HG03460 (cell line): Measurements from ENCODE around the gene FREM2.

ENCODE experiments used
- ATAC-seq: cut with Tn5 transposase; IDR thresholded peaks from one replicate; pipeline ENCODE4 v1.9.1; 2021; ENCODE audit not compliant: unreplicated experiment

Gene FREM2

GRCh38 chr13:38685974-38686576 lies 802 bp upstream of the FREM2 start:
- ATAC-seq = no peak

DNA sequence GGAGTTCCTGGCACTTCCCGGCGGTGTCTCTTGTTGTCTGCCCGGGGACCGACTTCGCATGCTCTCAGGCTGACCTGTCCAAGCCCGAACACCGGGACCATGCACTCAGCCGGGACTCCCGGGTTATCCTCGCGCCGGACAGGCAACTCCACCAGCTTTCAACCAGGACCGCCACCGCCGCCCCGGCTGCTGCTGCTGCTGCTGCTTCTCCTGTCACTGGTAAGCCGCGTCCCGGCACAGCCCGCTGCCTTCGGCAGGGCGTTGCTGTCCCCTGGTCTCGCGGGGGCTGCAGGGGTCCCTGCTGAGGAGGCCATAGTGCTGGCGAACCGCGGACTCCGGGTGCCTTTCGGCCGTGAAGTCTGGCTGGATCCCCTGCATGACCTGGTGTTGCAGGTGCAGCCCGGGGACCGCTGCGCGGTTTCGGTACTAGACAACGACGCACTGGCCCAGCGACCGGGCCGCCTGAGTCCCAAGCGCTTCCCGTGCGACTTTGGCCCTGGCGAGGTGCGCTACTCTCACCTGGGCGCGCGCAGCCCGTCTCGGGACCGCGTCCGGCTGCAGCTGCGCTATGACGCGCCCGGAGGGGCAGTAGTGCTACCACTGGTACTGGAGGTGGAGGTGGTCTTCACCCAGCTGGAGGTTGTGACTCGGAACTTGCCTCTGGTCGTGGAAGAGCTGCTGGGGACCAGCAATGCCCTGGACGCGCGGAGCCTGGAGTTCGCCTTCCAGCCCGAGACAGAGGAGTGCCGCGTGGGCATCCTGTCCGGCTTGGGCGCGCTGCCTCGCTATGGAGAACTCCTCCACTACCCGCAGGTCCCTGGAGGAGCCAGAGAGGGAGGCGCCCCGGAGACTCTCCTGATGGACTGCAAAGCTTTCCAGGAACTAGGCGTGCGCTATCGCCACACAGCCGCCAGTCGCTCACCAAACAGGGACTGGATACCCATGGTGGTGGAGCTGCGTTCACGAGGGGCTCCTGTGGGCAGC lies 661 bp downstream of the FREM2 start:
- no peak for ATAC-seq

DNA sequence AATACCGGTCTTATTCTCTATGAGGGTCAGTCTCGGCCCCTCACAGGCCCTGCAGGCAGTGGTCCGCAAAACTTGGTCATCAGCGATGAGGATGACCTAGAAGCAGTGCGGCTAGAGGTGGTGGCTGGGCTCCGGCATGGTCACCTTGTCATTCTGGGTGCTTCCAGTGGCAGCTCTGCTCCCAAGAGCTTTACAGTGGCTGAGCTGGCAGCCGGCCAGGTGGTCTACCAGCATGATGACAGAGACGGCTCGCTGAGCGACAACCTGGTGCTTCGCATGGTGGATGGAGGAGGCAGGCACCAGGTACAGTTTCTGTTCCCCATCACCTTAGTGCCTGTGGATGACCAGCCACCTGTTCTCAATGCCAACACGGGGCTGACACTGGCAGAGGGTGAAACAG lies 1.8 kb downstream of the FREM2 start:
- ATAC-seq = no peak

DNA sequence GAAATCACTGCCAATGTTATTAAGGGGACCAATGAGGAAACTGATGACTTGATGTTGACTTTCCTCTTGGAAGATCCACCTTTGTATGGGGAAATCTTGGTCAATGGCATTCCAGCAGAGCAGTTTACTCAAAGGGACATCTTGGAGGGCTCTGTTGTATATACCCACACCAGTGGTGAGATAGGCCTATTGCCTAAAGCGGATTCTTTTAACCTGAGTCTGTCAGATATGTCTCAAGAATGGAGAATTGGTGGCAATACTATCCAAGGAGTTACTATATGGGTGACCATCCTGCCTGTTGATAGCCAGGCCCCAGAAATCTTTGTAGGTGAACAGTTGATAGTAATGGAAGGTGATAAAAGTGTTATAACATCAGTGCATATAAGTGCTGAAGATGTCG lies 3.4 kb downstream of the FREM2 start:
- no peak for ATAC-seq

- no peak for ATAC-seq
These were observed 6.3 kb downstream of the FREM2 start for GRCh38 chr13:38693168-38693567.

- no peak for ATAC-seq
These were observed 6.8 kb downstream of the FREM2 start for GRCh38 chr13:38693641-38694040.

- ATAC-seq = no peak
These were observed 10.3 kb downstream of the FREM2 start for GRCh38 chr13:38697197-38697596.

DNA sequence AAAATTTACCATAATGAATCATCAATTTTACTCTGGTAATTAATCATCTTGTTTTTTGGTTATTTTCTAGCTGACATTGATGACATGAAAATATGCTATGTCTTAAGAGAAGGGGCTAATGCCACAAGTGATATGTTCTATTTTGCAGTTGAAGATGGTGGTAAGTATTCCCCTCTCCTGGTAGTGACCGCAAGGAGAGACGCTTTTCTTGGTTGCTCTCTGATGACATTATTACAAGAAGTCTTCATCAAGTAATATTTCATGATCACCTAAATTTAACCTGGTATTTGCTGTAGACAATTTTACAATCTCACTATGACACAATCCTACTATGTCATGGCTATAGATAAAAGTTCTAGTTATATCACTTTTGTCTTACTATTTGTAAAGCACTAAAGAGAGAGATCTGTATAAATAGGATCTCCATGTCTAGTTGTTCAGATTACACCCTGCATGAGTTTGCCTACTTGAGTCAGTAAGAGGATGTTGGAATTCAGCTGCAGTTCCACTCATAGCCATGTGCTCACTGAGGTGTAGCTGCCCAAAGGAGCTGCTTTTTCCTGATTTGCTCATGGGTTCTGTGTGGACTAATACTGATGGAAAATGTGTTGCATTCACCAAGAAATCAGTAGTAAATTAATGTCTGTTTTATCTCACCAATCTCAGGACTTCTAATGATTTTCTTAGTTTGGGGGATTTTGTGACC lies 10.9 kb downstream of the FREM2 start:
- no peak for ATAC-seq

GRCh38 chr13:38700051-38700450 lies 13.2 kb downstream of the FREM2 start:
- no peak for ATAC-seq

DNA sequence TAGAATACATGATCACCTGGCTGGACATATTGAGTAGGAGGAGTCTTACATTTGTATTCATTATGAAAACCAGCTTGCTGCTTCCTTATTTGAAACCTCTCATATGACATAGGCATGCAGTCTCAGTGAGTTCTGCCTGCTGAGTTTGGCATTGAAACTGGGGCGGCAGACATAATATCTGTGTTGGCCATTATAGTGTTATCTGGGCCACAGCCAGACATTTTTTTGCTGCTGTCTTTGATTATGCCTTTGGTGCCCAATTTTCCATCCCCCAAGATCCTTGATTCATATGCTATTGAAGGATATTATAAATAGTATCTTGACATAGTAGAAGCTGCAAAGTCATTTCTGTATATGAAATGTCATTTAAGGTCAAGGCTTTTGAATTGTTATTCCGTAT lies 15.8 kb downstream of the FREM2 start:
- no peak for ATAC-seq

- no peak for ATAC-seq
These were observed 16.4 kb downstream of the FREM2 start for GRCh38 chr13:38703255-38703654.

DNA sequence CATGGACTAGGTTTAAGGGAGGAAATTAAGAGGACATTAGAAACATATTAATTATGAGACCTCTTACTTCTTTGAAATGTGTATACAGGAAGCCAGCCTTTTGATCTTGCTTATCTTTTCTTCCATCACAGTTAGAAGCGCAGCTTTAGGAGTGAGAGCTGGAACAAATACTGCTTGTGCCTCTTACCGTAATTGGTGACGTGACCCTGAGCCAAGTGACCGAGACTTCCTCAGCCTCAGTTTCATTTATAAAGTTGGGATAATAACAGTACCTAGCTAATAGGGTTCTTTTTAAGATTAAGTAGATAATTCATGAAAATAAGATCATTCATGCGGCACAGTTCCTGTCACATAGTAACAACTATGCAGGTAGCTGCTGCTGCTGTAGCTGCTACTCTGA lies 18.5 kb downstream of the FREM2 start:
- ATAC-seq = no peak

GRCh38 chr13:38707460-38707859 lies 20.6 kb downstream of the FREM2 start:
- no peak for ATAC-seq

DNA sequence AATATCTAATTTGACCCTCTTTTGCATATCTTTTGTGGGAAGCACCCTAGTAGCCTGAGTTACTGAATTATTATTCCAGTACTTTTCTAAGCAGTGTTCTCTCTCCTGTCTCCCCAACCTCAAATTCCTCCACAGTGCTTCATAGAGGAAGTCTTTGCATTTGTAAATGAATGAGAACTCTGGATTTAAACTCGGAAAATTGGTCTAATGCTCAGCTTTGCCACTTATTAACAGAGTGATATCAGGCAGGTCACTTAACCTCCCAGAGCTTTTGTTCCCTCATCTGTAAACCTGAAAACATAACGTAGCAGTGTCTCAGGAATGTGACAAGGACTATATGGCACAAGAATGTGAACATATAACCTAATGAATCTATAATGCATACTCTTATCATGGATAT lies 26.2 kb downstream of the FREM2 start:
- ATAC-seq = no peak

DNA sequence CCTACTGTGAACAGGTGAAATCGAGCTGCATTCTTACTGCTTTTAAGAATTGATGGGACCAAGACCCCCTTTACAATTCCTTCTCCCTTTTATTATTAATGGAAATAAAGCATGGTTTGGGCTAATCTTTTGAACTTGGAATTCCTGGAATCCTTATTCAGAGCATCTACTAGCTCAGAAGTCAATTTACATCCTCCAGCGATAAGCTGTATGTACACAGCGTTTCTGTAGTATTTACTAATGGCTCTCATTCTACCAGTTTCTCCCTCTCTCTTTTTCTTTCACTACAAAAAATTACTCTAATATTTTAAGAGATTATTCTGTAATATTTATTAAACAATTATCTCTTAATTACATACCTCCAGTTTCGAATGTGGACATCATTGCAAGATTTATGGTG lies 31.5 kb downstream of the FREM2 start:
- no peak for ATAC-seq

- ATAC-seq = no peak
These were observed 43.5 kb downstream of the FREM2 start for GRCh38 chr13:38730332-38730731.

DNA sequence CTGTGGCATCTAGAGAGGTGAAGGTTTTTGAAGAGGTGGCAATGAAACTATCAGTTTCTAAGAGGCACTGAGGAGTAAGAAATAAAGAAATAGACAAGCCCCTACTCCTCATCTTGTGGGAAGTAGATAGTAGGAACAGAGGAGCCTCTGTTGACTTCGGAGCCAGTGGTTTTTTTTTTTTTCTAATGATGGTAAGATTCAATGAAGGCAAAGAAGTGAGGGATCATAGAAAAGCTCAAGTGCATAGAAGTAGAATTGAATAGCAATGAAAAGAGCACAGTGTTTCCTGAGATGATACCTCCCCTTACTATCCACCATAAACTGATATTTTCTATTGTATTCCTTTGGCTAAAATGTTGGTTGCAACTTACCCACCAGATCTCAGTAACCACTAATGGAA lies 46.3 kb downstream of the FREM2 start:
- no peak for ATAC-seq

DNA sequence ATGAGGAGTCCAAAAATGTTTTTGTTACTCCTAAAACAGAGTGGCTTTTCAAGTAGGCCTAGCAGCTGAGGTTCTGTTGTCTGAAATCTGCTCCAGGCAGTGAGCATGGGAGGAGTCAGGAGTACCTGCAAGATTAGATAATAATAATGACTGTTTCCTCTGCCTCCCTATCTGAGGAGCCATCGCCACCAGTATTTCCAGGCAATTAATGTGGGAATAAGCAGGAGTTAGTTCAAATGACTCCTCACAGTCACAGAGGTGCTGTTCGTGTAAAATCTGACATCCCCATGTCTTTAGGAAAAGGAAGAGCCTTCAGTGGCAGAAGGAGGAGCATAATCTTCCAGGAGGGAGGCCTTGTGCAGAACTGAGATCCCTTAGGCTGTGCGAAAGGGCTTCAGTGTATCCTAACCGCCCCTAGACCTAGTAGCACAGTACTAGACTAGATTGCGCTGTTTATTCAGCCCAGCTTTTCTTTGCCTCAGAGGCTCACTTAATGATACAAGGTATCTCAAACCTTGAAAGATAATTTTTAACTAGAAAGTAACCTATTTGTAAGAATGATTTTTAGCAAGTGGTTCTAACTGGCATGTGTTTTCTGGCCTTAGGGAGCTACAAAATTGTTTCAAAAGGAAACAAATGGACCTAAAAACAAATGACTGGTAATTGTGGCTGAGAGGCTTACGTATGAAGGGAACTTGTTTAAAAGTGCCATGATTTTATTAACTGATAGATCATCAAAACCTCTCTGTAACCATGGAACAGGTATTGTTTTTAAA lies 49.0 kb downstream of the FREM2 start:
- ATAC-seq = no peak

DNA sequence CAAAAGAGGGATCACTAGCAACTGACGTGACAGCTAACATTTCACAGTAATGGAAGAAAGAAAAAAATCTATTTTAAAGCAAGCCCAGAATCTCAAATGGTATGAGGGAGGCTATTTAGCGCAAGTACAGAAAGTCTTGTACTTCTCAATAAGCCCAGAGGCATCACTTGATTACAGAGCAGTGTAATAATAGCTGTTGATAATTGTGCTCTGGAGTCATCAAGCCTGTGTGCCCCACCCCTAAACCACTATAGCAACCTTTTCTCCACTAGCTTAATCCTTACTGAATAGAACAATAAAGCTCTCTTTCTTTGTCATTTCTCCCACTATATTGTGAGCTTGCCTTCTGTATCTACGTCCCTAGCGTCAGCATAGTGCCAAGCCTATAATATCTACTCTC lies 56.6 kb downstream of the FREM2 start:
- ATAC-seq = no peak

DNA sequence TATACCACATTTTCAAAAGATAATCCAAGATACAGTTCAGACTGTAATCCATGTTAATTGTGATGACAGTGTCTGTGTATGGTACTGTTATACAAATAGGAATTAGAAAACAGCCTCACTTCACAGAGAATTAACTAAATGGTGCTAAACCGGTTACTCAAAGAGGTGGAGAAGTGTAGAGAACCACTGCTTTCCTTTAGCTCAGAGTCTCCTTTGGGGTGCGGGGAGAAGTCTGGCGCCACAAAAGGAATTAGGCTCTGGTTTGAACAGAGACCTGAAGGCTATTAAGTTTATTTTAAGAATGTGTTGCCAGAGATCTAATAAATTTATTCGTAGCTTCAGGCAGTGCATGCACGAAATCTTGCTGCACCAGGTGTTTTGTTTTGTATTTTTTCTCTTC lies 65.8 kb downstream of the FREM2 start:
- no peak for ATAC-seq

DNA sequence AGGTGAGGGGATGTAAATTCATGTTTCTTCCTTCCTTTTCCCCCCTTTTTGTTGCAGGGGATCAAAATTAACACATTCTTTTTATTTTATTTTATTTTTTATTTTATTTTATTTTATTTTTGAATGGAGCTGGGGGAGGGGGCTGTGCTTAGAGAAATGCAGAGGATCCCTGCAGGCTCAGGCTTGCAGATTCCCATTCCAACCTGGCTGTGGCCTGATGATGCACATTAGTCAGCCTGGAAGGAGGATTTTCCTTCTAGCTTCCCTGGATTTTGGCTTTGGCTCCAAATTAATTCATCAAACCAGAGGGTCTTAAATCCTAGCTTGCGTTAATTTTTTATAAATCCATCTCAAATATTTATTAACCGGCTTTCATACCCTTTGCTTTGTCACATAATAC lies 67.0 kb downstream of the FREM2 start:
- ATAC-seq = no peak
